Upper lobe of left lung (tissue), 4 donors: ENCODE data around the gene FZD7.

Source experiments
- POLR2AphosphoS5 ChIP-seq, 2 donors: sonication (generic); formaldehyde crosslinking; IDR thresholded peaks; one replicate each; pipeline ENCODE4 v1.5.1; 2017; ENCODE audit warnings: antibody characterized with exemption in 2 of 2
- TF ChIP-seq, protein P1 (sequence below), 6 experiments: fragments of 450-650 bp in 4 of 6; fragments of 200-600 bp in 2 of 6; sonication (generic) in 2 of 6; IDR thresholded peaks; one replicate each; pipeline ENCODE4 v1.5.1; 2016 to 2019; ENCODE audit warnings: antibody characterized with exemption in 6 of 6

DNA sequence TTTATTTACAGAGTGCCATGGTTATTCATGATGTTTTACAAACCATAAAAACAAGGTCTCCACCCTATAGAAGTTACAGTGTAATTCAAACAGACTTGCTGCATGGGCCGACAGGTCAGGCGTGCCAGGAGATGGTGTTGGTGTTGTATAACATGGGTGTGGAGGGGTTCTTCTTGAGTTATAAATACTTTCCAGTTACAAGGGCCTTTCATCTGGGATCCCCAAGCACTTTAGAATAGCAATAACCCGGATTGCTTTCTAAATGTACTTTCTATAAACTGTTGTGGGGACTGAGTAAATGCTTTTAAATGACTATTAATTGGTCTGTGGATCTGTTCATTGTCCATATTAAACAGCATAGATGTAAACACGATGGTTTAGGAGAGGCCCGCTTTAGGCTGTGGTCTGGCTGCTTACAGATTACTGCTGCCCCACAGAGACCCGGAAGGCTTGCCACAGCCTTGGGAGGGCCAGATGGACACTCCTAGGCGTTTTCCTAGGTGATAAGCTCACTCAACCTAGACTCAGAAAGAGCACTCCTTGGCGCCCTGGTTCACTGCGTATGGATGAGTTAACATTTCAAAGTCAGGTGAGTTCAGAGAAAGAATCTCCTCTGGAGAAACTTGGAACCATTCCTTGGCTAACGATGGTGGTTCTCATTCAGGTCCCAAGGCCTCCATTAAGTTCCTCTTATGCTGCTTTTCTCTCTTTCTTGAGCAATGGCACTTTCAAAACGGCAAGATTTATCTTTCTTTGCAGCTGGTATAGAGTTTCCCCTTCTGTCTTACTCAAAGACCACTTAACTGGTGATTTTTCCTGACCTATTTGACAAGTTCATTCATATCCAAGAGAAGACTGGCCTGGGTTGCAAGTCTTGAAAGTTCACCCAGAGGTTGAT, 35.8 kb downstream of the FZD7 start:
- TF ChIP-seq, protein P1, sequence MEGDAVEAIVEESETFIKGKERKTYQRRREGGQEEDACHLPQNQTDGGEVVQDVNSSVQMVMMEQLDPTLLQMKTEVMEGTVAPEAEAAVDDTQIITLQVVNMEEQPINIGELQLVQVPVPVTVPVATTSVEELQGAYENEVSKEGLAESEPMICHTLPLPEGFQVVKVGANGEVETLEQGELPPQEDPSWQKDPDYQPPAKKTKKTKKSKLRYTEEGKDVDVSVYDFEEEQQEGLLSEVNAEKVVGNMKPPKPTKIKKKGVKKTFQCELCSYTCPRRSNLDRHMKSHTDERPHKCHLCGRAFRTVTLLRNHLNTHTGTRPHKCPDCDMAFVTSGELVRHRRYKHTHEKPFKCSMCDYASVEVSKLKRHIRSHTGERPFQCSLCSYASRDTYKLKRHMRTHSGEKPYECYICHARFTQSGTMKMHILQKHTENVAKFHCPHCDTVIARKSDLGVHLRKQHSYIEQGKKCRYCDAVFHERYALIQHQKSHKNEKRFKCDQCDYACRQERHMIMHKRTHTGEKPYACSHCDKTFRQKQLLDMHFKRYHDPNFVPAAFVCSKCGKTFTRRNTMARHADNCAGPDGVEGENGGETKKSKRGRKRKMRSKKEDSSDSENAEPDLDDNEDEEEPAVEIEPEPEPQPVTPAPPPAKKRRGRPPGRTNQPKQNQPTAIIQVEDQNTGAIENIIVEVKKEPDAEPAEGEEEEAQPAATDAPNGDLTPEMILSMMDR (IDR thresholded peaks at IDR 0.05) = no peak
- TF ChIP-seq POLR2AphosphoS5 (IDR thresholded peaks at IDR 0.05) = no peak
